Ovary (tissue), 3 donors: Measurements from ENCODE around the gene UPF3A.

Experiments used
- CTCF ChIP-seq, 3 donors: fragments of 450-650 bp in 2 of 3; fragments of 200-600 bp in 1 of 3; IDR thresholded peaks; one replicate each; pipeline versions ENCODE4 v1.5.1 to v1.8.0; 2016 to 2022; ENCODE audit warnings: antibody characterized with exemption in 3 of 3, mild to moderate bottlenecking in 1 of 3
- EP300 ChIP-seq: sonication (generic); formaldehyde crosslinking; IDR thresholded peaks from one replicate; pipeline ENCODE4 v1.6.1; 2017; ENCODE audit warnings: antibody characterized with exemption
- POLR2A ChIP-seq: fragments of 450-650 bp; IDR thresholded peaks from one replicate; pipeline ENCODE4 v1.6.1; 2017; ENCODE audit warnings: antibody characterized with exemption, mild to moderate bottlenecking, moderate library complexity
- donor health status: DM: no; HTN: no; CAD: no.

GRCh38 chr13:114318624-114319023 lies 37.2 kb downstream of the UPF3A start:
- TF ChIP-seq CTCF (IDR thresholded peaks at IDR 0.05) (no peak), EP300 (no peak), POLR2A (no peak)
